Activated CD4-positive, alpha-beta T cell treated with anti-CD3 and anti-CD28 coated beads, Interleukin-10, Interleukin-2, amounts not matched to agents 100 ng/mL and 50 ng/mL, durations not matched to agents 16 hours and 8 hours (primary cell): ENCODE data around the gene PTOV1.
A peak's percentile ranks its signal among the peaks of the same experiment; 100 is the strongest.

Experiments used
- DNase-seq: peaks from one replicate; pipeline ENCODE4 v3.0.0-alpha.2; 2020

Gene PTOV1

GRCh38 chr19:49892716-49893115 lies 41.8 kb downstream of the PTOV1 start:
- no peak for DNase-seq

DNA sequence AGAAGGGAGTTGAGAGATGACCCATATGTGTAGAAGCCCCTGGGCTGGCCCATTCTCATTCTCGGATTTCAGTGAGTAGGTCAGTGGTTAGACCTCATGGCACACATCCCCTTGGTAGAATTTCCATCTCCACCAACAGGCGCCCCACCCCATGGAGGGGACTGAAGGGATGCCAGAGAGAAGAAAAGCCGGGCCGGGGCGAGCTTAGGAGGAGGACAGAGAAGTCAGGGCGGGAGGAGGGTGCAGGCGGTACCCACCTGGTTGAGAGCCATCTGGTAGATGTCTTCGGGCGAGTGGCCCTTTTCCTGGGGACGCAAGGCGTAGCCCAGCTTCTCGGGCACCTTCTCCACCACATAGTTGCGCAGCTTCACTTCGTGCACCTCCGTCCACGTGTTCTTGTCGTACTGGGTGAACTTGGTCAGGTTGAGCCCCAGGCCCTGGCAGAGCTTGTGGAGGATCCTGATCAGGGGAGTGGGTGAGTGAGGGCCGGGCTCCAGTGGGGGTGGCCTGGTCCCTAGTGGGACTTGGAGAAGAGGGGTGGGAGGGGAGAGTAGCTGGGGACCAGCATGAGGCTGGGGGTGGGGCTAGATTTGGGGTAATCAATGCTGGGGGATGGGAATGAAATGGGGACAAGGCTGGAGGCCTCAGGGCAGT lies 43.2 kb downstream of the PTOV1 start:
- no peak for DNase-seq

GRCh38 chr19:49894879-49895565 lies 44.1 kb downstream of the PTOV1 start:
- DNase-seq: peak; percentile 74

GRCh38 chr19:49895566-49896297 lies 44.8 kb downstream of the PTOV1 start:
- DNase-seq: no peak

GRCh38 chr19:49896863-49897621 lies 46.1 kb downstream of the PTOV1 start, which contains the start of gene IL4I1:
Gene IL4I1 (minus strand): TSS chr19:49896887. CDS start chr19:49896160, 727 bp downstream.
- peak; percentile 83 for DNase-seq

DNA sequence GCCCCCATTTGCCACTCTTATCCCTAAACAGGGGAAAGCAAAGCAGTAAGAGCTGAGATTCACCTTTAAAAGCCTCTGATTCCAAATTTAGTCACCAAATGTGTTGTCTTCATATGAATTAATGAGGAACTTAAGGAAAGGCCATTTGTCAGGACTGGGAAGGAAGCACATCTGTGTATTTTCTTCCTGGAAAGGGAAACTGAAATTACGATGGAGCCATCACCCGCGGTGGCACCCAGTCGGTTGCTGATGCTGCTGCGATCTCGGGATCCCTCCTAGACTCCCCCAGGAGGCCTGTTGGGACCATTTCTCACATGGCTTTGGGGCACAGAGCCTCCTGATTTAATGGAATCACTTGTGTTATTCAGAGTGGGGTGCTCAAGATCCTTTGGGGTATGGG lies 53.2 kb downstream of the PTOV1 start:
- DNase-seq: no peak

DNA sequence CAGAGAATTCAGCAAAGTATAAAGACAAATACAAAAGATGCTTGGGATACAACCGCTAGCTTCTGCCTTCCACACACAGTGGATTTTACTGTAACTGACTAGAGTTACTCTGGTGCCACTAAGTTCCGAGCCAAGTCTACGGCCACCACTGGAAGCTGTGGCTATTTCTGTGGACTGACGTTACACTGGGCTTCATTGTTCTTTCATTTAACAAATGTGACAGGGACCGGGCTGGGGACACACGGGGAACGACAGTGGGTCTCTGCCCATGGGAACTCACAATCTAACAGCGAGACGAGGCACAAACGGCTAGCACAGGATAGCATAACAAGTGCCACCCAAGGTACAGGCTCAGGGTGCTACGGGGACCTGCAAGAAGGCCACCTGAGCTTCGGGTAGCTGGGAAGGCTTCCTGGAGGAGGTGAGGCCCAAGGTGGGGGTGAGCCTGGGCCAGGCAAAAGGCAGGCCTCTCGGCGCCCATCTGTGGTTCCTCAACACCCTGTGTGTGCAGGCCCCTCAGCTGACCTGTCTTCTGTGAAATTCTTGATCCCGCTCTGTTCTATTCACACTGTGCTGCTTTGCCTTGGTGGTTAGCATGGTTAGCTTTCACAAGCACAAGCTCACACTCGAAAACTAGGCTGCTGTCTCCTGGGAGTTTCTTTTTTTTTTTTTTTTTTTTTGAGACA lies 56.1 kb downstream of the PTOV1 start:
- no peak for DNase-seq

- no peak for DNase-seq
These were observed 56.9 kb downstream of the PTOV1 start for GRCh38 chr19:49907745-49908446.

- DNase-seq: no peak
These were observed 57.8 kb downstream of the PTOV1 start for GRCh38 chr19:49908480-49909420.

DNA sequence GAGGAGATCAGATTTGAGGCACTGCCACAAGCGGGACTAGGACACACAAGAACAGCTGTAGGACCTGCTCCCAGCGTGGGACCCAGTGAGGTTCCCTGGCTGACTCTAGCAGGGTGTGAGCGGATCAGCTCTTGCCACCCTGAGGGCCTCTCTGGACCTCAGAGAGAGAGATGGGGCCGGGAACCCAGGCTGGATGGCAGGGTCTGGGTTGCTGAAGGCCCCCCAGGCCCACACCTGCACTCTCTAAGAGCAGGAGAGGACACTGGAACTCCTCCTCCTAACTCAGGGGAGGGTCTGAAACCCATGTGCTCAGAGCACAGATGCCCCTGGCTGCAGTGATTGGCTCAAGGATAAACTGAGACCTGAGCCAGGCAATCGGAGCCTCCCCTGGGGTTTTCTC lies 59.2 kb downstream of the PTOV1 start:
- DNase-seq: no peak
